ENCODE results near the gene PCNT. TPM values are rescaled to one million over a fixed set of nuclear protein-coding genes. Genes with fewer than 3 reads are reported as not detected.

Gene PCNT
- total and polyA plus RNA-seq, 10 of the 15 experiments (the other 5 are each of a cell fraction or from before 2014, with no cell fraction given): 2.9 to 39.6 (median 20.5) TPM

GRCh38 chr21:46413365-46413696 is 89.4 kb downstream of the PCNT start:
- Histone ChIP-seq H3K9me3 (replicated peaks; ENCODE audit: control insufficient read depth, insufficient read depth, low read length) (no peaks in the 10 kb centered on the region), H3K79me2 (ENCODE audit: control insufficient read depth, insufficient read depth, low read length) (no peaks in the 10 kb centered on the region), H3K36me3 (ENCODE audit: control insufficient read depth in 2 of 2, insufficient read depth in 2 of 2, low read length in 1 of 2) (peaks cover 9 to 13% of the 10 kb centered on the region in 2 experiments), H3K27me3 (replicated peaks in 1 of 2; ENCODE audit: control insufficient read depth in 2 of 2, insufficient read depth in 2 of 2, low read length in 1 of 2) (no peaks in the 10 kb centered on the region), H3K27ac (ENCODE audit: control insufficient read depth, insufficient read depth) (no peak overlapping the region), H3K4me1 (ENCODE audit: control insufficient read depth, insufficient read depth, low read length) (no peaks in the 10 kb centered on the region), H4K20me1 (ENCODE audit: control insufficient read depth, insufficient read depth) (no peaks in the 10 kb centered on the region), H3K9ac (ENCODE audit: control insufficient read depth, insufficient read depth, low read length) (no peak overlapping the region), H3K4me3 (no peak overlapping the region), H3K4me2 (ENCODE audit: control insufficient read depth, insufficient read depth) (no peak overlapping the region), H2AFZ (ENCODE audit: control insufficient read depth, low read depth, low read length) (no peak overlapping the region)
- DNase-seq (ENCODE audit: low read depth, low spot score) (no peak), ATAC-seq (no peak), FAIRE-seq (no peak)
- POLR2A ChIA-PET: no interaction called here
- in situ Hi-C loops (cut with MboI) (no loop called here), intact Hi-C loops (cut with micrococcal nuclease; ENCODE audit: unreplicated experiment) (no loop called here)
- WGBS (ENCODE audit: insufficient coverage, insufficient replicate concordance, low lambda C conversion rate, missing lambda C conversion rate): 69% methylated on average over 8 of the region's 9 CpGs
- SMC1A ChIA-PET (ENCODE audit: uncharacterized antibody, unreplicated experiment): no interaction called here
- no TSS peak for BruUV-seq (replicated peaks)
- RAD21 ChIA-PET (ENCODE audit: unreplicated experiment): no interaction called here
- no peak for TF ChIP-seq RB1 (IDR thresholded peaks at IDR 0.05; ENCODE audit: borderline replicate concordance)
- no peak for TF ChIP-seq BACH1 (IDR thresholded peaks at IDR 0.05; ENCODE audit: borderline replicate concordance)
- no peak for TF ChIP-seq SREBF2 (IDR thresholded peaks at IDR 0.05; ENCODE audit: low read length)
- TF ChIP-seq FOXK2 (IDR thresholded peaks at IDR 0.05): no peak
- TF ChIP-seq CEBPB (IDR thresholded peaks at IDR 0.05; ENCODE audit: borderline replicate concordance in 1 of 2, low read depth in 2 of 2, low read length in 2 of 2): no peak
- TF ChIP-seq PAX5 (IDR thresholded peaks at IDR 0.05; ENCODE audit: borderline replicate concordance, low read depth, low read length): no peak
- CTCF ChIA-PET: no interaction called here

GRCh38 chr21:46414965-46415275 is 91.0 kb downstream of the PCNT start:
- RAD21 ChIA-PET (ENCODE audit: unreplicated experiment): no interaction called here
- H3K9me3 ChIP-seq (replicated peaks; ENCODE audit: control insufficient read depth, insufficient read depth, low read length): no peaks in the 10 kb centered on the region

More at GRCh38 chr21:46414965-46415275, 91.0 kb downstream of the PCNT start:
- ATAC-seq (no peak), DNase-seq (ENCODE audit: low read depth, low spot score) (no peak), FAIRE-seq (no peak)
- Histone ChIP-seq H3K27me3 (replicated peaks in 1 of 2; ENCODE audit: control insufficient read depth in 2 of 2, insufficient read depth in 2 of 2, low read length in 1 of 2) (no peaks in the 10 kb centered on the region), H3K79me2 (ENCODE audit: control insufficient read depth, insufficient read depth, low read length) (no peaks in the 10 kb centered on the region), H2AFZ (ENCODE audit: control insufficient read depth, low read depth, low read length) (no peak overlapping the region), H3K36me3 (ENCODE audit: control insufficient read depth in 2 of 2, insufficient read depth in 2 of 2, low read length in 1 of 2) (peaks cover 11 to 16% of the 10 kb centered on the region in 2 experiments), H3K9ac (ENCODE audit: control insufficient read depth, insufficient read depth, low read length) (no peak overlapping the region), H3K27ac (ENCODE audit: control insufficient read depth, insufficient read depth) (no peak overlapping the region), H3K4me1 (ENCODE audit: control insufficient read depth, insufficient read depth, low read length) (no peaks in the 10 kb centered on the region), H3K4me2 (ENCODE audit: control insufficient read depth, insufficient read depth) (no peak overlapping the region), H3K4me3 (no peak overlapping the region), H4K20me1 (ENCODE audit: control insufficient read depth, insufficient read depth) (no peaks in the 10 kb centered on the region)
- 94% methylated on average over 13 of the region's 13 CpGs for WGBS (ENCODE audit: insufficient coverage, insufficient replicate concordance, low lambda C conversion rate, missing lambda C conversion rate)
- TF ChIP-seq PAX5 (IDR thresholded peaks at IDR 0.05; ENCODE audit: borderline replicate concordance, low read depth, low read length) (no peak), WRNIP1 (IDR thresholded peaks at IDR 0.05; ENCODE audit: borderline replicate concordance, low read depth, low read length) (no peak), NR2C1 (IDR thresholded peaks at IDR 0.05) (no peak), SREBF2 (IDR thresholded peaks at IDR 0.05; ENCODE audit: low read length) (no peak), POLR2AphosphoS2 (IDR thresholded peaks at IDR 0.05; ENCODE audit: low read depth, low read length) (no peak), ZNF622 (IDR thresholded peaks at IDR 0.05) (no peak)
- in situ Hi-C loops (cut with MboI): no loop called here
- intact Hi-C loops (cut with micrococcal nuclease; ENCODE audit: unreplicated experiment): no loop called here
- POLR2A ChIA-PET: no interaction called here
- SMC1A ChIA-PET (ENCODE audit: uncharacterized antibody, unreplicated experiment): no interaction called here
- BruUV-seq (replicated peaks): no TSS peak
- CTCF ChIA-PET: no interaction called here
